HepG2 (cell line): Measurements from ENCODE around the gene ANXA5. TPM values are rescaled to one million over a fixed set of nuclear protein-coding genes. Genes with fewer than 3 reads are reported as not detected.

Source experiments
- ATAC-seq: fragments of 200-7000 bp; cut with Tn5 transposase; 3 replicates; pipeline ENCODE4 v1.9.1; 2020; ENCODE audit warnings: mild to moderate bottlenecking, moderate library complexity
- BruUV-seq: library from RNA; stranded (reverse); fragments of 400-500 nt; replicated peaks from 2 replicates; lab custom pipeline; 2021; lab: Mats Ljungman, UMichigan
- CTCF ChIA-PET: fragments of 300-600 bp; formaldehyde crosslinking; extraction: SDS; loops from one replicate; lab custom pipeline; 2021; ENCODE audit warnings: low total read pairs, inconsistent platforms, low intra/inter-chr PET ratio; lab: Yijun Ruan, JAX
- POLR2A ChIA-PET: fragments of 350-600 bp; sonication (Branson Sonifier 250); formaldehyde crosslinking; loops from one replicate; lab custom pipeline; 2020; ENCODE audit warnings: antibody characterized with exemption, inconsistent platforms; lab: Yijun Ruan, JAX
- DNase-seq: peaks from one replicate; pipeline ENCODE4 v3.0.0-alpha.2; 2015; ENCODE audit warnings: low spot score
- FAIRE-seq: peaks from 3 replicates; lab custom pipeline; 2011; peaks lifted over from hg19 to GRCh38; lab: Jason Lieb, UNC
- H2AFZ ChIP-seq: one replicate; pipeline ENCODE4 v1.6.1; 2011; ENCODE audit warnings: low read length, inconsistent platforms
- H3K27ac ChIP-seq: fragments of 300-600 bp; 3 replicates; pipeline ENCODE4 v1.8.0; 2011; ENCODE audit warnings: mixed run types, mild to moderate bottlenecking, mixed read lengths, low read length, inconsistent platforms; ENCODE audit not compliant: insufficient read depth; ENCODE audit errors: extremely low read length
- H3K27me3 ChIP-seq, 2 experiments: fragments of 200-600 bp in 1 of 2; 2 replicates in 1 of 2; 3 replicates in 1 of 2; pipeline versions ENCODE4 v1.6.0 to v1.8.0; 2011; ENCODE audit warnings: low read length in 2 of 2, mild to moderate bottlenecking in 2 of 2, moderate library complexity in 2 of 2, inconsistent platforms in 1 of 2; ENCODE audit not compliant: insufficient read depth in 2 of 2, control insufficient read depth in 1 of 2
- H3K36me3 ChIP-seq, 2 experiments: fragments of 200-600 bp in 1 of 2; replicated peaks in 1 of 2; 2 replicates in 1 of 2; 3 replicates in 1 of 2; pipeline versions ENCODE4 v1.5.1 to v1.8.0; 2011; ENCODE audit warnings: low read length in 2 of 2, inconsistent platforms in 1 of 2; ENCODE audit not compliant: insufficient read depth in 2 of 2, control insufficient read depth in 1 of 2
- H3K4me1 ChIP-seq: 2 replicates; pipeline ENCODE4 v1.5.1; 2012; ENCODE audit warnings: low read length, inconsistent platforms; ENCODE audit not compliant: insufficient read depth
- H3K4me2 ChIP-seq: 2 replicates; pipeline ENCODE4 v1.6.0; 2011; ENCODE audit warnings: low read depth, low read length, inconsistent platforms
- H3K4me3 ChIP-seq, 3 experiments: fragments of 200-600 bp in 1 of 3; sonication (generic), shearing (Covaris generic) in 1 of 3; replicated peaks in 1 of 3; 2 replicates each; pipeline ENCODE4 v1.5.1; 2011 to 2016; ENCODE audit warnings: low read length in 3 of 3, inconsistent platforms in 2 of 3, low read depth in 2 of 3, mild to moderate bottlenecking in 2 of 3, control low read depth in 1 of 3, mixed read lengths in 1 of 3; ENCODE audit not compliant: insufficient read depth in 1 of 3
- H3K79me2 ChIP-seq: one replicate; pipeline ENCODE4 v1.6.1; 2011; ENCODE audit warnings: low read length, inconsistent platforms; ENCODE audit not compliant: insufficient read depth
- H3K9ac ChIP-seq: 2 replicates; pipeline ENCODE4 v1.6.0; 2011; ENCODE audit warnings: mild to moderate bottlenecking, low read depth, low read length, inconsistent platforms; ENCODE audit not compliant: insufficient read depth
- H3K9me3 ChIP-seq: 2 replicates; pipeline ENCODE4 v1.5.1; 2012; ENCODE audit warnings: mild to moderate bottlenecking, low read length
- H4K20me1 ChIP-seq: 2 replicates; pipeline ENCODE4 v1.6.0; 2011; ENCODE audit warnings: inconsistent platforms, mild to moderate bottlenecking, low read length, moderate library complexity; ENCODE audit not compliant: insufficient read depth
- ARNT2 ChIP-seq: sonication (generic); formaldehyde crosslinking; IDR thresholded peaks from 2 replicates; pipeline ENCODE4 v1.8.0; 2022; ENCODE audit warnings: mild to moderate bottlenecking, low read depth, missing genetic modification reagents, moderate library complexity
- ATF5 ChIP-seq: sonication (generic); formaldehyde crosslinking; IDR thresholded peaks from 2 replicates; pipeline ENCODE4 v1.4.0; 2020; ENCODE audit warnings: mild to moderate bottlenecking, low read depth, missing genetic modification reagents
- HNRNPLL ChIP-seq: fragments of 200-400 bp; formaldehyde crosslinking; IDR thresholded peaks from 2 replicates; pipeline ENCODE4 v1.6.1; 2017; ENCODE audit warnings: mild to moderate bottlenecking, low read depth, low read length; ENCODE audit not compliant: poor library complexity, severe bottlenecking
- NCOA1 ChIP-seq: sonication (generic); formaldehyde crosslinking; IDR thresholded peaks from 2 replicates; pipeline ENCODE4 v1.9.0; 2021; ENCODE audit warnings: missing genetic modification reagents
- PAX8 ChIP-seq: sonication (generic); formaldehyde crosslinking; IDR thresholded peaks from 2 replicates; pipeline ENCODE4 v1.8.0; 2022; ENCODE audit warnings: mild to moderate bottlenecking, missing genetic modification reagents, borderline replicate concordance
- TAF15 ChIP-seq: fragments of 200-400 bp; formaldehyde crosslinking; IDR thresholded peaks from one replicate; pipeline ENCODE4 v1.6.1; 2018; ENCODE audit warnings: mild to moderate bottlenecking, low read depth, low read length; ENCODE audit not compliant: poor library complexity, severe bottlenecking
- USF2 ChIP-seq, 2 experiments: sonication (generic) in 1 of 2; formaldehyde crosslinking in 1 of 2; IDR thresholded peaks; 2 replicates each; pipeline versions ENCODE4 v1.5.1 to v1.6.1; 2011 to 2020; ENCODE audit warnings: borderline replicate concordance in 1 of 2, low read depth in 1 of 2, low read length in 1 of 2, mild to moderate bottlenecking in 1 of 2, missing genetic modification reagents in 1 of 2, moderate library complexity in 1 of 2
- ZBTB37 ChIP-seq: sonication (generic); formaldehyde crosslinking; IDR thresholded peaks from 2 replicates; pipeline ENCODE4 v1.4.0; 2020; ENCODE audit warnings: mild to moderate bottlenecking, missing genetic modification reagents
- ZBTB38 ChIP-seq: sonication (generic); formaldehyde crosslinking; IDR thresholded peaks from 2 replicates; pipeline ENCODE4 v1.5.1; 2020; ENCODE audit warnings: mild to moderate bottlenecking, missing genetic modification reagents
- ZMAT5 ChIP-seq: sonication (generic); formaldehyde crosslinking; IDR thresholded peaks from 2 replicates; pipeline ENCODE4 v1.5.0; 2020; ENCODE audit warnings: mild to moderate bottlenecking, low read depth, missing genetic modification reagents, borderline replicate concordance
- ZSCAN20 ChIP-seq: sonication (generic); formaldehyde crosslinking; IDR thresholded peaks from 2 replicates; pipeline ENCODE4 v1.4.0; 2020; ENCODE audit warnings: missing genetic modification reagents, mild to moderate bottlenecking, borderline replicate concordance
- WGBS: methylation state at CpG from one replicate; pipeline ENCODE4 v1.1.6; 2017; ENCODE audit warnings: low lambda C conversion rate; 5-methylcytosine and 5-hydroxymethylcytosine counted together
- in situ Hi-C: cut with HindIII; loops from 2 replicates; pipeline ENCODE4 v1.10.0; 2017; ENCODE audit warnings: low pct_unique_long_range_greater_than_20kb; ENCODE audit not compliant: extremely low pct_ligation_motif_present
- intact Hi-C: fragments of 100-400 bp; cut with micrococcal nuclease; formaldehyde crosslinking; loops from one replicate; pipeline ENCODE4 v1.10.0; 2022; ENCODE audit not compliant: unreplicated experiment
- polyA plus RNA-seq, 8 experiments: library from polyadenylated mRNA; depleted of rRNA in 3 of 8; stranded (reverse) in 7 of 8; unstranded in 1 of 8; fragments of >200 nt; fragmentation: Illumina TruSeq in 4 of 8; extraction: Trizol in 4 of 8; gene quantifications; 2 replicates each; pipeline versions ENCODE4 v1.2.1 to v1.2.3, GENCODE V29; 2011 to 2016; ENCODE audit warnings: low read depth in 4 of 8, missing spikeins in 1 of 8, mixed read lengths in 1 of 8; ENCODE audit not compliant: insufficient read depth in 1 of 8
- total RNA-seq, 5 experiments: library from RNA; depleted of rRNA; stranded (reverse); fragments of >200 nt; fragmentation: Illumina TruSeq; extraction: Trizol; gene quantifications; 2 replicates each; pipeline ENCODE4 v1.2.3, GENCODE V29; 2016; ENCODE audit warnings: low read depth in 1 of 5

Gene ANXA5
- total and polyA plus RNA-seq, 2 of the 13 experiments (the other 11 are each of a cell fraction or from before 2014, with no cell fraction given) = 209 to 342 TPM

- ChIA-PET CTCF (no interaction called here), POLR2A (no interaction called here)
- H3K4me2 ChIP-seq = no peak overlapping the region
- H3K9me3 ChIP-seq = no peaks in the 10 kb centered on the region
- H3K4me3 ChIP-seq = no peak overlapping the region
- H3K79me2 ChIP-seq = no peaks in the 10 kb centered on the region
- H2AFZ ChIP-seq = no peak overlapping the region
- no peaks in the 10 kb centered on the region for H3K4me1 ChIP-seq
- H3K9ac ChIP-seq = no peak overlapping the region
- in situ Hi-C loops (loop anchor here (10.0 kb wide), 2 partner anchors 188 to 278 kb away; no protein-coding TSS in a partner anchor), intact Hi-C loops (loop anchor here (10.0 kb wide), 1 partner anchor 378 kb away; no protein-coding TSS in a partner anchor)
- DNase-seq (no peak), ATAC-seq (no peak), FAIRE-seq (no peak)
- H3K36me3 ChIP-seq = no peaks in the 10 kb centered on the region
- TF ChIP-seq TAF15 (no peak), NCOA1 (CRISPR knock-in tag) (no peak), ZBTB38 (CRISPR knock-in tag) (no peak), ATF5 (CRISPR knock-in tag) (no peak), ZSCAN20 (CRISPR knock-in tag) (no peak), ZMAT5 (CRISPR knock-in tag) (no peak), ZBTB37 (CRISPR knock-in tag) (no peak), ARNT2 (no peak), PAX8 (no peak), HNRNPLL (no peak), USF2 (IDR thresholded peaks at IDR 0.05; ENCODE audit: low read depth, low read length) (no peak), USF2 (CRISPR knock-in tag; IDR thresholded peaks at IDR 0.05; ENCODE audit: borderline replicate concordance) (no peak)
- no peak overlapping the region for H3K27ac ChIP-seq
- no peaks in the 10 kb centered on the region for H3K27me3 ChIP-seq
- 88% methylated on average over 1 of the region's 1 CpG for WGBS
- BruUV-seq = no TSS peak
- H4K20me1 ChIP-seq = no peaks in the 10 kb centered on the region
These were observed 43.6 kb downstream of the ANXA5 start for GRCh38 chr4:121653214-121653613.
